ENCODE measurements around the gene MXD1. TPM values are rescaled to one million over a fixed set of nuclear protein-coding genes. Genes with fewer than 3 reads are reported as not detected.

Gene MXD1
- total and polyA plus RNA-seq, 2 experiments from 2014 or later, result 29.7 to 41.8 TPM

GRCh38 chr2:69973335-69973735 lies 58.4 kb downstream of the MXD1 start:
- Histone ChIP-seq H3K27ac (no peak overlapping the region), H3K4me2 (no peak overlapping the region), H3K4me1 (ENCODE audit: insufficient read depth) (no peaks in the 10 kb centered on the region), H3K36me3 (replicated peaks; ENCODE audit: insufficient read depth, low read depth) (no peaks in the 10 kb centered on the region), H3K4me3 (no peak overlapping the region), H3K27me3 (no peaks in the 10 kb centered on the region), H3K9me3 (ENCODE audit: low read depth) (no peaks in the 10 kb centered on the region), H4K20me1 (ENCODE audit: insufficient read depth, poor library complexity, severe bottlenecking) (no peaks in the 10 kb centered on the region), H3K9me2 (replicated peaks; ENCODE audit: insufficient read depth) (no peaks in the 10 kb centered on the region), H3K79me2 (no peaks in the 10 kb centered on the region), H2AFZ (no peak overlapping the region)
- WGBS (ENCODE audit: low lambda C conversion rate, missing lambda C conversion rate), result 77% methylated on average over 4 of the region's 4 CpGs
- DNase-seq (ENCODE audit: low spot score), result no peak
- TF ChIP-seq EZH2 (IDR thresholded peaks at IDR 0.05; ENCODE audit: borderline replicate concordance) (no peak), EZH2phosphoT487 (IDR thresholded peaks at IDR 0.05; ENCODE audit: low read depth, severe bottlenecking, unreplicated experiment) (no peak), CTCF (IDR thresholded peaks at IDR 0.05; ENCODE audit: poor library complexity) (no peak)

GRCh38 chr2:69975136-69975852 lies 60.4 kb downstream of the MXD1 start:
- Histone ChIP-seq H3K4me2 (no peak overlapping the region), H3K4me3 (no peak overlapping the region), H3K9me2 (replicated peaks; ENCODE audit: insufficient read depth) (no peaks in the 10 kb centered on the region), H2AFZ (no peak overlapping the region), H4K20me1 (ENCODE audit: insufficient read depth, poor library complexity, severe bottlenecking) (no peaks in the 10 kb centered on the region), H3K27ac (no peak overlapping the region), H3K4me1 (ENCODE audit: insufficient read depth) (no peaks in the 10 kb centered on the region), H3K27me3 (no peaks in the 10 kb centered on the region), H3K9me3 (ENCODE audit: low read depth) (no peaks in the 10 kb centered on the region), H3K79me2 (no peaks in the 10 kb centered on the region), H3K36me3 (replicated peaks; ENCODE audit: insufficient read depth, low read depth) (no peaks in the 10 kb centered on the region)
- 89% methylated on average over 12 of the region's 12 CpGs for WGBS (ENCODE audit: low lambda C conversion rate, missing lambda C conversion rate)
- TF ChIP-seq EZH2 (IDR thresholded peaks at IDR 0.05; ENCODE audit: borderline replicate concordance) (no peak), EZH2phosphoT487 (IDR thresholded peaks at IDR 0.05; ENCODE audit: low read depth, severe bottlenecking, unreplicated experiment) (no peak), CTCF (IDR thresholded peaks at IDR 0.05; ENCODE audit: poor library complexity) (no peak)
- DNase-seq (ENCODE audit: low spot score), result no peak

- 84% methylated on average over 12 of the region's 13 CpGs for WGBS (ENCODE audit: low lambda C conversion rate, missing lambda C conversion rate)
- Histone ChIP-seq H3K36me3 (replicated peaks; ENCODE audit: insufficient read depth, low read depth) (no peaks in the 10 kb centered on the region), H3K27ac (no peak overlapping the region), H3K4me1 (ENCODE audit: insufficient read depth) (no peaks in the 10 kb centered on the region), H3K4me3 (no peak overlapping the region), H4K20me1 (ENCODE audit: insufficient read depth, poor library complexity, severe bottlenecking) (no peaks in the 10 kb centered on the region), H3K9me3 (ENCODE audit: low read depth) (no peaks in the 10 kb centered on the region), H3K79me2 (no peaks in the 10 kb centered on the region), H2AFZ (no peak overlapping the region), H3K27me3 (no peaks in the 10 kb centered on the region), H3K9me2 (replicated peaks; ENCODE audit: insufficient read depth) (no peaks in the 10 kb centered on the region), H3K4me2 (no peak overlapping the region)
- no peak for DNase-seq (ENCODE audit: low spot score)
- TF ChIP-seq EZH2 (IDR thresholded peaks at IDR 0.05; ENCODE audit: borderline replicate concordance), result no peak
Measured at GRCh38 chr2:69975853-69976462, 61.0 kb downstream of the MXD1 start.

- H3K4me2 ChIP-seq, result no peak overlapping the region
- no peak for TF ChIP-seq EZH2phosphoT487 (IDR thresholded peaks at IDR 0.05; ENCODE audit: low read depth, severe bottlenecking, unreplicated experiment)
- TF ChIP-seq EZH2 (IDR thresholded peaks at IDR 0.05; ENCODE audit: borderline replicate concordance), result no peak
- no peaks in the 10 kb centered on the region for H3K27me3 ChIP-seq
- H3K79me2 ChIP-seq, result no peaks in the 10 kb centered on the region
- H3K4me3 ChIP-seq, result no peak overlapping the region
- no peaks in the 10 kb centered on the region for H4K20me1 ChIP-seq (ENCODE audit: insufficient read depth, poor library complexity, severe bottlenecking)
- no peaks in the 10 kb centered on the region for H3K4me1 ChIP-seq (ENCODE audit: insufficient read depth)
- H3K36me3 ChIP-seq (replicated peaks; ENCODE audit: insufficient read depth, low read depth), result no peaks in the 10 kb centered on the region
- H2AFZ ChIP-seq, result no peak overlapping the region
- H3K9me3 ChIP-seq (ENCODE audit: low read depth), result no peaks in the 10 kb centered on the region
- H3K27ac ChIP-seq, result no peak overlapping the region
- DNase-seq (ENCODE audit: low spot score), result no peak
- WGBS (ENCODE audit: low lambda C conversion rate, missing lambda C conversion rate), result 90% methylated on average over 8 of the region's 8 CpGs
- no peaks in the 10 kb centered on the region for H3K9me2 ChIP-seq (replicated peaks; ENCODE audit: insufficient read depth)
Measured at GRCh38 chr2:69977186-69977585, 62.3 kb downstream of the MXD1 start.

Data from hepatocyte (in vitro differentiated cells).